Measurements from ENCODE around the gene CENPT. TPM values are rescaled to one million over a fixed set of nuclear protein-coding genes. Genes with fewer than 3 reads are reported as not detected.

CENPT gene
- total and polyA plus RNA-seq, 2 of the 13 experiments (the other 11 are each of a cell fraction or from before 2014, with no cell fraction given), result 40.9 to 43.3 TPM

DNA sequence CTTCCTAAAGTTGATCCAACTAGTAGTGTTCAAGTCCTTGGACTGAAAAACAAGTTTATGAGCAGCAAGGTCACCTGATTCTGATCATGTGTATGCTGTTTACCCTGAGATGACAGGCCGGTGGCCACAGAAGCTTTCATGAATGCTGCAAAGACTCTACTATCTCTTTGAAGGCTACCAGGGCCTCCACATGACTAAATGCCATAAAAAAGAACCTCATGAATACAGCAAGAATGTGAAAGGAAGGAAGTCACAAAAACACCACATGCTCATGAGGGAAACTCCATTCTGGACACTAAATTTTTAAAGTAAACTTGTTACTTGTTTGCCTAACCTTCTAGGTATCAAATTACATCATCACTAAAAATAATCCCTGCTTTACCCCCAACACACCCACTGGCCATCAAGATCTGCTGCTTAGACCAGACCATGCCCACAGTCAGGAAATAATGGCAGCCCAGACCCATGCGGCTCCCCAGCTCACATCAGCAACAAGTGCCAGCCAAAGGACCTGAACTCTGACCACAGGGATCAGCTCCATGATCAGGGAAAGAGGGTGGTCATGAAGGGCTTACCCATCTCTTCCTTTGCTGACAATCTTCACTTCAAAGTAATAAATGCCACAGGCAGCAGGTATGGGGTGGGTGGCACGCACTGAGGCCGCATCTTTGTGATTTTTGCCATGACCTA is 42.5 kb downstream of the CENPT start:
- peak overlapping the region; percentile 92 to 98 (median 98) for H3K4me3 ChIP-seq (replicated peaks in 1 of 3; ENCODE audit: insufficient read depth in 1 of 3, low read depth in 2 of 3, low read length in 3 of 3)
- TSS peak; percentile 55 for BruUV-seq (replicated peaks)
- no peak overlapping the region for H2AFZ ChIP-seq (ENCODE audit: low read length)
- H3K27me3 ChIP-seq (ENCODE audit: control insufficient read depth in 1 of 2, insufficient read depth in 2 of 2, low read length in 2 of 2), result no peaks in the 10 kb centered on the region; a peak in 1 of 5 replicates
- H3K4me1 ChIP-seq (ENCODE audit: insufficient read depth, low read length), result peaks cover 42% of the 10 kb centered on the region
- ATAC-seq (no peak), DNase-seq (ENCODE audit: low spot score) (peak; percentile 74), FAIRE-seq (no peak)
- H3K79me2 ChIP-seq (ENCODE audit: insufficient read depth, low read length), result peaks cover 55% of the 10 kb centered on the region
- intact Hi-C loops (cut with micrococcal nuclease; ENCODE audit: unreplicated experiment), result loop anchor here (5.0 kb wide), 1 partner anchor 88 kb away; the partner anchor contains the start of gene GFOD2
- POLR2A ChIA-PET, result interaction anchor here (0.9 to 1.5 kb wide), 2 partner anchors 41 to 86 kb away, joined by 3 to 4 read pairs; partner anchors contain the start of genes GFOD2 and NUTF2
- WGBS (ENCODE audit: low lambda C conversion rate), result 40% methylated on average over 4 of the region's 4 CpGs
- H3K36me3 ChIP-seq (replicated peaks in 1 of 2; ENCODE audit: control insufficient read depth in 1 of 2, insufficient read depth in 2 of 2, low read length in 2 of 2), result peaks cover 8 to 31% of the 10 kb centered on the region in 2 experiments
- CTCF ChIA-PET (ENCODE audit: low intra/inter-chr PET ratio, low total read pairs), result no interaction called here
- in situ Hi-C loops (cut with HindIII; ENCODE audit: extremely low pct_ligation_motif_present, low pct_unique_long_range_greater_than_20kb), result loop anchor here (5.0 kb wide), 1 partner anchor 138 kb away; the partner anchor contains the start of genes C16orf86 and ENKD1
- H3K4me2 ChIP-seq (ENCODE audit: low read depth, low read length), result peak overlapping the region; percentile 81
- H3K9ac ChIP-seq (ENCODE audit: insufficient read depth, low read depth, low read length), result peak overlapping the region; percentile 96
- no peaks in the 10 kb centered on the region for H3K9me3 ChIP-seq (ENCODE audit: low read length)
- peak overlapping the region; percentile 72 for H3K27ac ChIP-seq (ENCODE audit: extremely low read length, insufficient read depth, low read length)
- H4K20me1 ChIP-seq (ENCODE audit: insufficient read depth, low read length), result peaks cover 12% of the 10 kb centered on the region
- TF ChIP-seq, protein P1, sequence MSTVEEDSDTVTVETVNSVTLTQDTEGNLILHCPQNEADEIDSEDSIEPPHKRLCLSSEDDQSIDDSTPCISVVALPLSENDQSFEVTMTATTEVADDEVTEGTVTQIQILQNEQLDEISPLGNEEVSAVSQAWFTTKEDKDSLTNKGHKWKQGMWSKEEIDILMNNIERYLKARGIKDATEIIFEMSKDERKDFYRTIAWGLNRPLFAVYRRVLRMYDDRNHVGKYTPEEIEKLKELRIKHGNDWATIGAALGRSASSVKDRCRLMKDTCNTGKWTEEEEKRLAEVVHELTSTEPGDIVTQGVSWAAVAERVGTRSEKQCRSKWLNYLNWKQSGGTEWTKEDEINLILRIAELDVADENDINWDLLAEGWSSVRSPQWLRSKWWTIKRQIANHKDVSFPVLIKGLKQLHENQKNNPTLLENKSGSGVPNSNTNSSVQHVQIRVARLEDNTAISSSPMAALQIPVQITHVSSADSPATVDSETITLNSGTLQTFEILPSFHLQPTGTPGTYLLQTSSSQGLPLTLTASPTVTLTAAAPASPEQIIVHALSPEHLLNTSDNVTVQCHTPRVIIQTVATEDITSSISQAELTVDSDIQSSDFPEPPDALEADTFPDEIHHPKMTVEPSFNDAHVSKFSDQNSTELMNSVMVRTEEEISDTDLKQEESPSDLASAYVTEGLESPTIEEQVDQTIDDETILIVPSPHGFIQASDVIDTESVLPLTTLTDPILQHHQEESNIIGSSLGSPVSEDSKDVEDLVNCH (CRISPR knock-in tag; IDR thresholded peaks at IDR 0.05), result no peak
- TF ChIP-seq GPN1 (CRISPR knock-in tag; IDR thresholded peaks at IDR 0.05; ENCODE audit: borderline replicate concordance) (no peak), FOXC1 (CRISPR knock-in tag; IDR thresholded peaks at IDR 0.05; ENCODE audit: borderline replicate concordance) (no peak), ATF7 (IDR thresholded peaks at IDR 0.05) (peak; percentile 48; the same call in 1 of the 2 replicates), ATF7 (CRISPR knock-in tag; IDR thresholded peaks at IDR 0.05) (no peak), NFKBIZ (CRISPR knock-in tag; IDR thresholded peaks at IDR 0.05) (no peak), CAMTA2 (CRISPR knock-in tag; IDR thresholded peaks at IDR 0.05; ENCODE audit: borderline replicate concordance) (no peak), MIER2 (CRISPR knock-in tag; IDR thresholded peaks at IDR 0.05) (no peak), MEF2D (CRISPR knock-in tag; IDR thresholded peaks at IDR 0.05) (no peak), JUNB (CRISPR knock-in tag; IDR thresholded peaks at IDR 0.05; ENCODE audit: borderline replicate concordance) (no peak), ZNF552 (CRISPR knock-in tag; IDR thresholded peaks at IDR 0.05; ENCODE audit: borderline replicate concordance) (no peak), NFRKB (IDR thresholded peaks at IDR 0.05) (no peak), TCF7 (IDR thresholded peaks at IDR 0.05; ENCODE audit: low read depth) (peak; percentile 53; the same call in 1 of the 2 replicates), CHD4 (IDR thresholded peaks at IDR 0.05; ENCODE audit: borderline replicate concordance, low read length) (no peak)
- TF ChIP-seq, protein P2, sequence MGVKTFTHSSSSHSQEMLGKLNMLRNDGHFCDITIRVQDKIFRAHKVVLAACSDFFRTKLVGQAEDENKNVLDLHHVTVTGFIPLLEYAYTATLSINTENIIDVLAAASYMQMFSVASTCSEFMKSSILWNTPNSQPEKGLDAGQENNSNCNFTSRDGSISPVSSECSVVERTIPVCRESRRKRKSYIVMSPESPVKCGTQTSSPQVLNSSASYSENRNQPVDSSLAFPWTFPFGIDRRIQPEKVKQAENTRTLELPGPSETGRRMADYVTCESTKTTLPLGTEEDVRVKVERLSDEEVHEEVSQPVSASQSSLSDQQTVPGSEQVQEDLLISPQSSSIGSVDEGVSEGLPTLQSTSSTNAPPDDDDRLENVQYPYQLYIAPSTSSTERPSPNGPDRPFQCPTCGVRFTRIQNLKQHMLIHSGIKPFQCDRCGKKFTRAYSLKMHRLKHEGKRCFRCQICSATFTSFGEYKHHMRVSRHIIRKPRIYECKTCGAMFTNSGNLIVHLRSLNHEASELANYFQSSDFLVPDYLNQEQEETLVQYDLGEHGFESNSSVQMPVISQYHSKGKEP (CRISPR knock-in tag; IDR thresholded peaks at IDR 0.05), result no peak
- TF ChIP-seq, protein P3, sequence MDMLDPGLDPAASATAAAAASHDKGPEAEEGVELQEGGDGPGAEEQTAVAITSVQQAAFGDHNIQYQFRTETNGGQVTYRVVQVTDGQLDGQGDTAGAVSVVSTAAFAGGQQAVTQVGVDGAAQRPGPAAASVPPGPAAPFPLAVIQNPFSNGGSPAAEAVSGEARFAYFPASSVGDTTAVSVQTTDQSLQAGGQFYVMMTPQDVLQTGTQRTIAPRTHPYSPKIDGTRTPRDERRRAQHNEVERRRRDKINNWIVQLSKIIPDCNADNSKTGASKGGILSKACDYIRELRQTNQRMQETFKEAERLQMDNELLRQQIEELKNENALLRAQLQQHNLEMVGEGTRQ (IDR thresholded peaks at IDR 0.05; ENCODE audit: low read depth, low read length), result peak; percentile 59; the same call in 1 of the 2 replicates
- TF ChIP-seq, protein P3 (CRISPR knock-in tag; IDR thresholded peaks at IDR 0.05; ENCODE audit: borderline replicate concordance), result peak; percentile 68; the same call in 1 of the 2 replicates
- TF ChIP-seq, protein P4, sequence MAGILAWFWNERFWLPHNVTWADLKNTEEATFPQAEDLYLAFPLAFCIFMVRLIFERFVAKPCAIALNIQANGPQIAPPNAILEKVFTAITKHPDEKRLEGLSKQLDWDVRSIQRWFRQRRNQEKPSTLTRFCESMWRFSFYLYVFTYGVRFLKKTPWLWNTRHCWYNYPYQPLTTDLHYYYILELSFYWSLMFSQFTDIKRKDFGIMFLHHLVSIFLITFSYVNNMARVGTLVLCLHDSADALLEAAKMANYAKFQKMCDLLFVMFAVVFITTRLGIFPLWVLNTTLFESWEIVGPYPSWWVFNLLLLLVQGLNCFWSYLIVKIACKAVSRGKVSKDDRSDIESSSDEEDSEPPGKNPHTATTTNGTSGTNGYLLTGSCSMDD (CRISPR knock-in tag; IDR thresholded peaks at IDR 0.05), result no peak
